ENCODE data around the gene ACAN. TPM values are rescaled to one million over a fixed set of nuclear protein-coding genes. Genes with fewer than 3 reads are reported as not detected.

ACAN gene
- total RNA-seq, 1 experiment from 2014 or later, result not detected

DNA sequence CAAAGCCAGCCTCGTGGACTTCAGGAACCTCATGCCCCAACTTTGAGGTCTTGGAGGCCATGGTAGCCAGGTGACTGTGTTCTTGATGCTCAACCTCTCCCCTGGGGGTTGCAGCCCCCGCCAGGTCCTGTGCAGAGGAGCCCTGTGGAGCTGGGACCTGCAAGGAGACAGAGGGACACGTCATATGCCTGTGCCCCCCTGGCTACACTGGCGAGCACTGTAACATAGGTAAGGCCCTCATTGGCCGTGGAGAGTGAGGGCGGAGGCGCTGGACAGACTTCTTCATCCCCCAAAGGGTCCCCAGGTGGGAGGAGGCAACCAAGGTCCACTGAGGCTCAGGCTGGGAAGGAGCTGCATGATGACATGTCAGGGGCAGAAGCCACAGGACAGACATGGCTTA is 57.0 kb downstream of the ACAN start:
- POLR2A ChIA-PET (ENCODE audit: low non-redundant PET), result no interaction called here
- H3K27ac ChIP-seq (ENCODE audit: low read depth, low read length, poor library complexity, severe bottlenecking), result no peak overlapping the region
- H3K4me3 ChIP-seq (ENCODE audit: low read depth, low read length, poor library complexity, severe bottlenecking), result no peak overlapping the region
- no peaks in the 10 kb centered on the region for H3K4me1 ChIP-seq (ENCODE audit: insufficient read depth, low read length, poor library complexity, severe bottlenecking)
- H3K27me3 ChIP-seq (replicated peaks; ENCODE audit: insufficient read depth, low read depth, low read length, poor library complexity), result peaks cover 3% of the 10 kb centered on the region
- CTCF ChIA-PET, result no interaction called here
- H3K9me3 ChIP-seq (ENCODE audit: low read depth, low read length, poor library complexity, severe bottlenecking), result no peaks in the 10 kb centered on the region
- H3K36me3 ChIP-seq (ENCODE audit: insufficient read depth, low read length, poor library complexity, severe bottlenecking), result no peaks in the 10 kb centered on the region
- intact Hi-C loops (cut with micrococcal nuclease; ENCODE audit: unreplicated experiment), result no loop called here
- DNase-seq (ENCODE audit: low spot score), result no peak
- no TSS peak for BruUV-seq (replicated peaks)
- TF ChIP-seq, protein P1, sequence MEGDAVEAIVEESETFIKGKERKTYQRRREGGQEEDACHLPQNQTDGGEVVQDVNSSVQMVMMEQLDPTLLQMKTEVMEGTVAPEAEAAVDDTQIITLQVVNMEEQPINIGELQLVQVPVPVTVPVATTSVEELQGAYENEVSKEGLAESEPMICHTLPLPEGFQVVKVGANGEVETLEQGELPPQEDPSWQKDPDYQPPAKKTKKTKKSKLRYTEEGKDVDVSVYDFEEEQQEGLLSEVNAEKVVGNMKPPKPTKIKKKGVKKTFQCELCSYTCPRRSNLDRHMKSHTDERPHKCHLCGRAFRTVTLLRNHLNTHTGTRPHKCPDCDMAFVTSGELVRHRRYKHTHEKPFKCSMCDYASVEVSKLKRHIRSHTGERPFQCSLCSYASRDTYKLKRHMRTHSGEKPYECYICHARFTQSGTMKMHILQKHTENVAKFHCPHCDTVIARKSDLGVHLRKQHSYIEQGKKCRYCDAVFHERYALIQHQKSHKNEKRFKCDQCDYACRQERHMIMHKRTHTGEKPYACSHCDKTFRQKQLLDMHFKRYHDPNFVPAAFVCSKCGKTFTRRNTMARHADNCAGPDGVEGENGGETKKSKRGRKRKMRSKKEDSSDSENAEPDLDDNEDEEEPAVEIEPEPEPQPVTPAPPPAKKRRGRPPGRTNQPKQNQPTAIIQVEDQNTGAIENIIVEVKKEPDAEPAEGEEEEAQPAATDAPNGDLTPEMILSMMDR (conservative IDR thresholded peaks at IDR 0.05; ENCODE audit: low read depth, low read length), result no peak
- no peak for TF ChIP-seq EZH2 (IDR thresholded peaks at IDR 0.05; ENCODE audit: borderline replicate concordance, low read depth, low read length, poor library complexity, severe bottlenecking)

DNA sequence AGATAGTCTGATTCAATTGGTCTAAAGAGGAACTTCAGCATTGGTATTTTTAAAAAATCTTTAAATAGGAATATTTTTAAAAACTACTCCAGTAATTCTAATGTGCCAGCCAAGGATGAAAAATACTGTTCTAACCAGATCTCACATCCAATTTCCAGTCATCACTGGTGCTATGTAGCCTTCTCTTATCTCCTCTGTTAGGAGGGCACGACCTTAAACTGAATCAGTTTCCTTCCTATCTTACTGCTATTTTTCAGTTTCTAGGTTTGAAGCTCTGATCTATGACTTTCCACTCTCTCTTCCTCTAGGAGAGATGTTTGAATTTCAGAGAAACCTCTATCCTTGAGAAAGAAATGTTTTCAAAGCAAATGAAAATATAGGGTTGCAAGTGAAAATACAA is 60.2 kb downstream of the ACAN start:
- H3K4me3 ChIP-seq (ENCODE audit: low read depth, low read length, poor library complexity, severe bottlenecking), result no peak overlapping the region
- no peak for DNase-seq (ENCODE audit: low spot score)
- TF ChIP-seq, protein P1 (conservative IDR thresholded peaks at IDR 0.05; ENCODE audit: low read depth, low read length), result no peak
- no peak for TF ChIP-seq EZH2 (IDR thresholded peaks at IDR 0.05; ENCODE audit: borderline replicate concordance, low read depth, low read length, poor library complexity, severe bottlenecking)
- BruUV-seq (replicated peaks), result no TSS peak
- H3K27me3 ChIP-seq (replicated peaks; ENCODE audit: insufficient read depth, low read depth, low read length, poor library complexity), result no peaks in the 10 kb centered on the region
- no peaks in the 10 kb centered on the region for H3K4me1 ChIP-seq (ENCODE audit: insufficient read depth, low read length, poor library complexity, severe bottlenecking)
- intact Hi-C loops (cut with micrococcal nuclease; ENCODE audit: unreplicated experiment), result no loop called here
- H3K27ac ChIP-seq (ENCODE audit: low read depth, low read length, poor library complexity, severe bottlenecking), result no peak overlapping the region
- ChIA-PET POLR2A (ENCODE audit: low non-redundant PET) (no interaction called here), CTCF (no interaction called here)
- no peaks in the 10 kb centered on the region for H3K9me3 ChIP-seq (ENCODE audit: low read depth, low read length, poor library complexity, severe bottlenecking)
- H3K36me3 ChIP-seq (ENCODE audit: insufficient read depth, low read length, poor library complexity, severe bottlenecking), result no peaks in the 10 kb centered on the region

DNA sequence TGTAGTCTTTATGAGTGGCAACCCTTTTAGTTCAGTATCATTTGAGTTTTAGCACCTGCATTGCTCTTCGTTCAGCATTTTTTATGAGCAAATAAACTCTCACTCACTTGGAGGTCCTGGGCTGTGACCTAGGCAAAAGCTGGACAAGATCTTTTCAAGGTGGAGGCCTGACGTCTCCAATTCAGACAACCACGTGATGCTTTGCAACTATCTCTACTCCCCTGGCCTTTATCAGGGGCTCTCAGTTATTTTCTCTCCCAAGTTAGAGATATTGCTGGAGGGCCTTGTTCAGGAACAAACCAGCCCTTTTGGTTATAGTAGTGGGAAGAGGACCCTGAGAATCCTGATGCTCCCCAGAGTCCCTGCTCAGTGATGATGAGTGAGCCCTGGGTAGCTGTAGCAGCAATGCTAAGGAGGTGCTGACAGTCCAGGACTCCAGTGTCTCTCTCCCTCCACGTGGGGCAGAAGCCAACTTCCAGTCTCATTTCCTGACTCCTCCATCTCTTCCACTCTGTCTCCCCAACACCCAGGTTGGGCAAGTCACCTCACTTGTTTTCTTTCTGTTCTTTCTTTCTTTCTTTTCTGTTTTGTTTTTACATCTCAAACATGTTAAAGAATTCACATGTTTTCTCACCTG is 61.7 kb downstream of the ACAN start:
- ChIA-PET POLR2A (ENCODE audit: low non-redundant PET) (no interaction called here), CTCF (no interaction called here)
- intact Hi-C loops (cut with micrococcal nuclease; ENCODE audit: unreplicated experiment), result no loop called here
- H3K27me3 ChIP-seq (replicated peaks; ENCODE audit: insufficient read depth, low read depth, low read length, poor library complexity), result no peaks in the 10 kb centered on the region
- H3K36me3 ChIP-seq (ENCODE audit: insufficient read depth, low read length, poor library complexity, severe bottlenecking), result no peaks in the 10 kb centered on the region
- TF ChIP-seq EZH2 (IDR thresholded peaks at IDR 0.05; ENCODE audit: borderline replicate concordance, low read depth, low read length, poor library complexity, severe bottlenecking), result no peak
- TF ChIP-seq, protein P1 (conservative IDR thresholded peaks at IDR 0.05; ENCODE audit: low read depth, low read length), result no peak
- H3K4me3 ChIP-seq (ENCODE audit: low read depth, low read length, poor library complexity, severe bottlenecking), result no peak overlapping the region
- DNase-seq (ENCODE audit: low spot score), result no peak
- H3K4me1 ChIP-seq (ENCODE audit: insufficient read depth, low read length, poor library complexity, severe bottlenecking), result no peaks in the 10 kb centered on the region
- H3K9me3 ChIP-seq (ENCODE audit: low read depth, low read length, poor library complexity, severe bottlenecking), result no peaks in the 10 kb centered on the region
- H3K27ac ChIP-seq (ENCODE audit: low read depth, low read length, poor library complexity, severe bottlenecking), result no peak overlapping the region
- BruUV-seq (replicated peaks), result no TSS peak
